Endothelial cell of umbilical vein (primary cell): ENCODE data around the gene SUSD2. TPM values are rescaled to one million over a fixed set of nuclear protein-coding genes. Genes with fewer than 3 reads are reported as not detected.

Experiments
- BruUV-seq: library from RNA; stranded (reverse); fragments of 400-500 nt; replicated peaks from 2 replicates; lab custom pipeline; 2021; lab: Mats Ljungman, UMichigan
- CTCF ChIA-PET: fragments of 300-600, 350-600 bp; sonication (Branson Sonifier 250); formaldehyde crosslinking; loops from one replicate; lab custom pipeline; 2021; ENCODE audit warnings: antibody characterized with exemption, inconsistent platforms; lab: Charles Lee
- POLR2A ChIA-PET: fragments of 300-600, 350-600 bp; sonication (Branson Sonifier 250); formaldehyde crosslinking; loops from one replicate; lab custom pipeline; 2021; ENCODE audit warnings: antibody characterized with exemption, inconsistent platforms; lab: Charles Lee
- DNase-seq: peaks from one replicate; pipeline ENCODE4 v3.0.0-alpha.2; 2011; ENCODE audit warnings: low read depth, low spot score
- FAIRE-seq: peaks from 2 replicates; lab custom pipeline; 2011; peaks lifted over from hg19 to GRCh38; lab: Jason Lieb, UNC
- H2AFZ ChIP-seq: 2 replicates; pipeline ENCODE4 v1.6.0; 2012; ENCODE audit warnings: low read depth, low read length, control low read depth, inconsistent platforms
- H3K27ac ChIP-seq: 2 replicates; pipeline ENCODE4 v1.5.1; 2011; ENCODE audit warnings: low read depth, mild to moderate bottlenecking, control low read depth, low read length, moderate library complexity; ENCODE audit not compliant: insufficient read depth
- H3K27me3 ChIP-seq, 2 experiments: 2 replicates each; pipeline versions ENCODE4 v1.6.0 to v1.6.1; 2011; ENCODE audit warnings: low read length in 2 of 2, mixed read lengths in 1 of 2; ENCODE audit not compliant: control insufficient read depth in 2 of 2, insufficient read depth in 2 of 2
- H3K36me3 ChIP-seq, 2 experiments: 2 replicates in 1 of 2; 3 replicates in 1 of 2; pipeline ENCODE4 v1.5.1; 2011; ENCODE audit warnings: low read length in 2 of 2, mild to moderate bottlenecking in 1 of 2, moderate library complexity in 1 of 2; ENCODE audit not compliant: control insufficient read depth in 2 of 2, insufficient read depth in 2 of 2; ENCODE audit errors: extremely low read depth in 1 of 2
- H3K4me1 ChIP-seq: 3 replicates; pipeline ENCODE4 v1.5.1; 2011; ENCODE audit warnings: mild to moderate bottlenecking, low read length; ENCODE audit not compliant: control insufficient read depth, insufficient read depth; ENCODE audit errors: extremely low read depth
- H3K4me2 ChIP-seq: 2 replicates; pipeline ENCODE4 v1.6.1; 2011; ENCODE audit warnings: low read length, control low read depth, mixed read lengths; ENCODE audit not compliant: insufficient read depth
- H3K4me3 ChIP-seq, 3 experiments: fragments of 200-600 bp in 1 of 3; sonication (generic), shearing (Covaris generic) in 1 of 3; replicated peaks in 1 of 3; 2 replicates each; pipeline ENCODE4 v1.5.1; 2011 to 2016; ENCODE audit warnings: control low read depth in 3 of 3, low read length in 3 of 3, mild to moderate bottlenecking in 2 of 3, inconsistent platforms in 1 of 3, low read depth in 1 of 3, moderate library complexity in 1 of 3; ENCODE audit not compliant: insufficient read depth in 1 of 3
- H3K79me2 ChIP-seq: 2 replicates; pipeline ENCODE4 v1.6.0; 2012; ENCODE audit warnings: low read length, inconsistent platforms; ENCODE audit not compliant: control insufficient read depth, insufficient read depth
- H3K9ac ChIP-seq: replicated peaks from 2 replicates; pipeline ENCODE3; 2011; ENCODE audit warnings: low read length, control low read depth; ENCODE audit not compliant: insufficient read depth; ENCODE audit errors: extremely low read depth
- H3K9me1 ChIP-seq: replicated peaks from 3 replicates; pipeline ENCODE4 v1.6.0; 2011; ENCODE audit warnings: mild to moderate bottlenecking, low read length; ENCODE audit not compliant: control insufficient read depth, insufficient read depth; ENCODE audit errors: extremely low read depth
- H3K9me3 ChIP-seq: replicated peaks from 2 replicates; pipeline ENCODE4 v1.5.1; 2012; ENCODE audit warnings: low read length, inconsistent platforms; ENCODE audit not compliant: control insufficient read depth, insufficient read depth
- H4K20me1 ChIP-seq: replicated peaks from 2 replicates; pipeline ENCODE3; 2011; ENCODE audit warnings: mild to moderate bottlenecking, low read length; ENCODE audit not compliant: control insufficient read depth, insufficient read depth; ENCODE audit errors: extremely low read depth
- CTCF ChIP-seq, 2 donors: IDR thresholded peaks; 1 replicate in 1 of 2; 2 replicates in 1 of 2; pipeline ENCODE4 v1.5.1; 2011; ENCODE audit warnings: low read length in 2 of 2, mild to moderate bottlenecking in 2 of 2, moderate library complexity in 2 of 2, control low read depth in 1 of 2, inconsistent platforms in 1 of 2, low read depth in 1 of 2; ENCODE audit not compliant: insufficient read depth in 1 of 2; ENCODE audit errors: extremely low read depth in 1 of 2
- EZH2 ChIP-seq: IDR thresholded peaks from 2 replicates; pipeline ENCODE4 v1.6.1; 2012; ENCODE audit warnings: borderline replicate concordance, low read depth, mild to moderate bottlenecking, moderate library complexity, low read length, inconsistent platforms; ENCODE audit not compliant: severe bottlenecking
- FOS ChIP-seq: IDR thresholded peaks from 2 replicates; pipeline ENCODE4 v1.6.1; 2011; ENCODE audit warnings: mild to moderate bottlenecking, low read length, moderate library complexity, borderline replicate concordance; ENCODE audit not compliant: insufficient read depth
- GATA2 ChIP-seq: IDR thresholded peaks from 2 replicates; pipeline ENCODE4 v1.7.0; 2011; ENCODE audit warnings: low read depth, mild to moderate bottlenecking, moderate library complexity, mixed read lengths, low read length; ENCODE audit not compliant: insufficient read length, insufficient read depth
- JUN ChIP-seq: IDR thresholded peaks from 2 replicates; pipeline ENCODE4 v1.6.1; 2011; ENCODE audit warnings: borderline replicate concordance, low read depth; ENCODE audit not compliant: insufficient read length, insufficient read depth
- MAX ChIP-seq: IDR thresholded peaks from 2 replicates; pipeline ENCODE4 v1.6.1; 2011; ENCODE audit not compliant: insufficient read depth, insufficient read length
- MYC ChIP-seq: IDR thresholded peaks from one replicate; pipeline ENCODE4 v1.6.1; 2011; ENCODE audit warnings: mild to moderate bottlenecking, low read depth, low read length
- POLR2A ChIP-seq: IDR thresholded peaks from 2 replicates; pipeline ENCODE4 v1.6.1; 2012; ENCODE audit warnings: low read depth, mild to moderate bottlenecking, control low read depth, low read length
- POLR2AphosphoS5 ChIP-seq: IDR thresholded peaks from 2 replicates; pipeline ENCODE4 v1.6.1; 2012; ENCODE audit warnings: low read depth, mild to moderate bottlenecking, control low read depth, low read length, moderate library complexity; ENCODE audit not compliant: insufficient read depth
- dilution Hi-C: fragments of 300-500 bp; cut with MboI; formaldehyde crosslinking; loops from one replicate; pipeline ENCODE4 v1.15.0; 2019; ENCODE audit warnings: low sequenced_read_pairs; ENCODE audit not compliant: extremely low pct_ligation_motif_present
- intact Hi-C: fragments of 100-400 bp; cut with micrococcal nuclease; formaldehyde crosslinking; loops from one replicate; pipeline ENCODE4 v1.10.0; 2022
- polyA plus RNA-seq, 4 experiments: library from polyadenylated mRNA; depleted of rRNA in 3 of 4; stranded (reverse) in 3 of 4; unstranded in 1 of 4; fragments of >200 nt; gene quantifications; 2 replicates each; pipeline versions ENCODE4 v1.2.1 to v1.2.3, GENCODE V29; 2011 to 2012; ENCODE audit warnings: missing spikeins in 1 of 4
- total RNA-seq: library from RNA; stranded (reverse); gene quantifications from 2 replicates; pipeline ENCODE4 v1.2.3, GENCODE V29; 2021

The SUSD2 gene
- total and polyA plus RNA-seq, 2 donors (not counting 3 experiments of a cell fraction or from before 2014, with no cell fraction given) = 0.26 to 0.27 TPM

- Histone ChIP-seq H2AFZ (no peak overlapping the region), H3K9me1 (no peaks in the 10 kb centered on the region), H4K20me1 (no peaks in the 10 kb centered on the region), H3K27ac (no peak overlapping the region), H3K4me2 (no peak overlapping the region), H3K9me3 (no peaks in the 10 kb centered on the region), H3K79me2 (peaks cover 41% of the 10 kb centered on the region), H3K9ac (no peak overlapping the region), H3K27me3 (no peaks in the 10 kb centered on the region), H3K4me1 (peaks cover 6% of the 10 kb centered on the region), H3K4me3 (no peak overlapping the region), H3K36me3 (peaks cover 0 to 3% of the 10 kb centered on the region in 2 experiments)
- DNase-seq (no peak), FAIRE-seq (no peak)
- ChIA-PET POLR2A (no interaction called here), CTCF (interaction anchor here (1.1 to 5.1 kb wide), 2 partner anchors 12 to 45 kb away, joined by 4 to 71 read pairs; no protein-coding TSS in a partner anchor)
- intact Hi-C loops (no loop called here), dilution Hi-C loops (no loop called here)
- TF ChIP-seq POLR2AphosphoS5 (no peak), MYC (no peak), EZH2 (no peak), POLR2A (no peak), CTCF (IDR thresholded peaks at IDR 0.05; ENCODE audit: extremely low read depth in 1 of 2, insufficient read depth in 1 of 2, low read depth in 1 of 2, low read length in 2 of 2) (no peak), JUN (no peak), FOS (no peak), MAX (no peak), GATA2 (no peak)
- no TSS peak for BruUV-seq
These were observed 54.0 kb downstream of the SUSD2 start for GRCh38 chr22:24235315-24235714.
